NCI-H748 treated with DMSO at 0.1 percent for 48 hours (cell line): ENCODE measurements around the gene ALG6.
"Not testable (repeated sequence)": the region's sequence is repeated elsewhere in the genome, so short reads cannot be mapped to it uniquely, and the experiment has no call there.

Experiments
- DNase-seq: peaks from one replicate; lab custom pipeline; 2025; lab: John Stamatoyannopoulos, UW

The ALG6 gene

GRCh38 chr1:63414691-63415365, 47.4 kb downstream of the ALG6 start:
- no peak for DNase-seq

GRCh38 chr1:63418101-63418500, 50.7 kb downstream of the ALG6 start:
- DNase-seq, result no peak

GRCh38 chr1:63420746-63421145, 53.3 kb downstream of the ALG6 start:
- not testable (repeated sequence) for DNase-seq

GRCh38 chr1:63423649-63424048, 56.2 kb downstream of the ALG6 start:
- no peak for DNase-seq

GRCh38 chr1:63428815-63429214, 61.4 kb downstream of the ALG6 start:
- DNase-seq, result no peak

- no peak for DNase-seq
Observed at GRCh38 chr1:63429281-63429680, 61.9 kb downstream of the ALG6 start.

GRCh38 chr1:63435161-63435560, 67.7 kb downstream of the ALG6 start:
- DNase-seq, result no peak

GRCh38 chr1:63442141-63442475, 74.7 kb downstream of the ALG6 start:
- DNase-seq, result no peak

GRCh38 chr1:63448731-63449246, 81.4 kb downstream of the ALG6 start:
- no peak for DNase-seq

GRCh38 chr1:63450416-63450815, 83.0 kb downstream of the ALG6 start:
- DNase-seq, result no peak

GRCh38 chr1:63453232-63453631, 85.8 kb downstream of the ALG6 start:
- no peak for DNase-seq

GRCh38 chr1:63454269-63454668, 86.8 kb downstream of the ALG6 start:
- DNase-seq, result no peak

GRCh38 chr1:63458750-63459149, 91.3 kb downstream of the ALG6 start:
- DNase-seq, result no peak

GRCh38 chr1:63461661-63462230, 94.3 kb downstream of the ALG6 start:
- no peak for DNase-seq

- DNase-seq, result no peak
Observed at GRCh38 chr1:63463248-63463647, 95.8 kb downstream of the ALG6 start.

- DNase-seq, result no peak
Observed at GRCh38 chr1:63466181-63466580, 98.8 kb downstream of the ALG6 start.

GRCh38 chr1:63466759-63467158, 99.3 kb downstream of the ALG6 start:
- DNase-seq, result no peak

GRCh38 chr1:63468683-63469082, 101.3 kb downstream of the ALG6 start:
- DNase-seq, result not testable (repeated sequence)

GRCh38 chr1:63475761-63476160, 108.3 kb downstream of the ALG6 start:
- no peak for DNase-seq

- DNase-seq, result no peak
Observed at GRCh38 chr1:63480057-63480456, 112.6 kb downstream of the ALG6 start.

GRCh38 chr1:63486629-63487028, 119.2 kb downstream of the ALG6 start:
- DNase-seq, result no peak

- DNase-seq, result no peak
Observed at GRCh38 chr1:63487336-63488065, 120.1 kb downstream of the ALG6 start.
